ENCODE measurements around the gene CCDC177.

DNA sequence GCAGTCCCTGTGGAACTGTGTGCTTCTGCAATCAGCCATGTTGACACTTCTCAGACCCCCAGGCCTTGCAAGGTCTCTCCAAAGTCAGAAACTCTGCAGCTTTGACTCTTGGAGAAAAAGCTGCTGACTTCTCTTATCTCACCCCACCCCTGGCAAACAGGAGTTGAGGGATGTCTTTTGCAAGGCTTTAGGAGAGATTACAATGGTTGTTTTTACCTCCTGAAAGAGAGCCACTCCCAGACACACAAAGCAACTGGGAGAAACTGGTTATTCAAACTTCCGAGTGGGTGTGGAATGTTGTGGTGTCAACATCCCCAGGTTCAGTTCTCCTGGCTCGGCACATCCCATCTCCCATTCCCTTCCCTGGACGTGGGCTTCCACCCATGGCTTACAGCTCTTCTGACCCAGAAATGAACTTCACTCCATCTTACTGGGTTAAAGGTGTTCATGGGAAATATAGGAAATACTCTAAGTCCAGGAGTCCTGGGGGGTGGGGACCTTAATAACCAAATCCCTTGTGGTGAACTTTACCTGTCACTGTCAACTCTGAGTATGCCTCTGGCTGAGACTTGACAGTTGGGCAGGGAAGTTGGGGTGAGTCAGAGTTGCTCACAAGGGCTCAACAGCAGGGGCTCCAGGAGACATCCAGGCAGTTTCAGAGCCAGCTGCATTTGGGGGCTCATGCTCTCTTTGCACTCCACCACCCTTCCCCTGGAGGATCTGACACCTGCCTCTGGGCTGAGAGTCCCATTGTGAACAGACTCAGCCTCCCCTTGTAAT lies 41.9 kb downstream of the CCDC177 start:
- TF ChIP-seq, protein P1, sequence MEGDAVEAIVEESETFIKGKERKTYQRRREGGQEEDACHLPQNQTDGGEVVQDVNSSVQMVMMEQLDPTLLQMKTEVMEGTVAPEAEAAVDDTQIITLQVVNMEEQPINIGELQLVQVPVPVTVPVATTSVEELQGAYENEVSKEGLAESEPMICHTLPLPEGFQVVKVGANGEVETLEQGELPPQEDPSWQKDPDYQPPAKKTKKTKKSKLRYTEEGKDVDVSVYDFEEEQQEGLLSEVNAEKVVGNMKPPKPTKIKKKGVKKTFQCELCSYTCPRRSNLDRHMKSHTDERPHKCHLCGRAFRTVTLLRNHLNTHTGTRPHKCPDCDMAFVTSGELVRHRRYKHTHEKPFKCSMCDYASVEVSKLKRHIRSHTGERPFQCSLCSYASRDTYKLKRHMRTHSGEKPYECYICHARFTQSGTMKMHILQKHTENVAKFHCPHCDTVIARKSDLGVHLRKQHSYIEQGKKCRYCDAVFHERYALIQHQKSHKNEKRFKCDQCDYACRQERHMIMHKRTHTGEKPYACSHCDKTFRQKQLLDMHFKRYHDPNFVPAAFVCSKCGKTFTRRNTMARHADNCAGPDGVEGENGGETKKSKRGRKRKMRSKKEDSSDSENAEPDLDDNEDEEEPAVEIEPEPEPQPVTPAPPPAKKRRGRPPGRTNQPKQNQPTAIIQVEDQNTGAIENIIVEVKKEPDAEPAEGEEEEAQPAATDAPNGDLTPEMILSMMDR (IDR thresholded peaks at IDR 0.05): no peak
- TF ChIP-seq POLR2A (IDR thresholded peaks at IDR 0.05): no peak

Measured in body of pancreas (tissue), 4 donors.